Immature natural killer cell (primary cell): ENCODE measurements around the gene POC1A. TPM values are rescaled to one million over a fixed set of nuclear protein-coding genes. Genes with fewer than 3 reads are reported as not detected.

Source experiments
- DNase-seq, 3 donors: peaks; one replicate each; pipeline ENCODE4 v3.0.0; 2022; ENCODE audit warnings: mixed read lengths in 1 of 3
- H3K27ac Mint-ChIP-seq, 6 donors: one replicate each; pipeline ENCODE4 v1.8.0; 2020; ENCODE audit warnings: mixed read lengths in 6 of 6, mild to moderate bottlenecking in 5 of 6, inconsistent platforms in 4 of 6, moderate library complexity in 3 of 6
- H3K27me3 Mint-ChIP-seq, 3 donors: one replicate each; pipeline ENCODE4 v1.8.0; 2020 to 2021; ENCODE audit warnings: low read depth in 3 of 3, mild to moderate bottlenecking in 3 of 3, mixed read lengths in 3 of 3, moderate library complexity in 3 of 3, inconsistent platforms in 1 of 3
- H3K36me3 Mint-ChIP-seq, 3 donors: one replicate each; pipeline ENCODE4 v1.8.0; 2020; ENCODE audit warnings: mixed read lengths in 3 of 3, inconsistent platforms in 2 of 3, mild to moderate bottlenecking in 2 of 3
- H3K4me1 Mint-ChIP-seq, 2 donors: one replicate each; pipeline ENCODE4 v1.8.0; 2020; ENCODE audit warnings: inconsistent platforms in 2 of 2, mild to moderate bottlenecking in 2 of 2, mixed read lengths in 2 of 2, moderate library complexity in 1 of 2
- H3K4me3 Mint-ChIP-seq, 5 donors: one replicate each; pipeline ENCODE4 v1.8.0; 2020; ENCODE audit warnings: mild to moderate bottlenecking in 5 of 5, mixed read lengths in 5 of 5, inconsistent platforms in 3 of 5, moderate library complexity in 3 of 5
- H3K9me3 Mint-ChIP-seq, 6 donors: one replicate each; pipeline ENCODE4 v1.8.0; 2020; ENCODE audit warnings: mild to moderate bottlenecking in 6 of 6, mixed read lengths in 6 of 6, inconsistent platforms in 4 of 6, moderate library complexity in 3 of 6
- polyA plus RNA-seq, 3 donors: library from polyadenylated mRNA; unstranded; fragments of 300-500 nt; fragmentation: Illumina TruSeq; gene quantifications; one replicate each; pipeline ENCODE4 v1.2.3, GENCODE V29; 2021

Gene POC1A
- polyA plus RNA-seq, 3 donors from 2014 or later = 2.9 to 4.0 TPM; not detected in 1

- peaks cover 0 to 4% (median 0%) of the 10 kb centered on the region in 3 donors for H3K36me3 Mint-ChIP-seq
- no peak overlapping the region for H3K27ac Mint-ChIP-seq
- peaks cover 31% of the 10 kb centered on the region in 2 donors for H3K4me1 Mint-ChIP-seq
- no peak overlapping the region for H3K4me3 Mint-ChIP-seq
- DNase-seq = no peak
- peaks cover 0 to 2% (median 0%) of the 10 kb centered on the region in 3 donors for H3K27me3 Mint-ChIP-seq
- no peaks in the 10 kb centered on the region for H3K9me3 Mint-ChIP-seq
Observed at GRCh38 chr3:52112056-52112455, 42.2 kb downstream of the POC1A start.

- peaks cover 0 to 8% (median 4%) of the 10 kb centered on the region in 3 donors for H3K36me3 Mint-ChIP-seq
- H3K27me3 Mint-ChIP-seq = peaks cover 0 to 2% (median 0%) of the 10 kb centered on the region in 3 donors
- peak overlapping the region; percentile 76 to 92 (median 88) for H3K27ac Mint-ChIP-seq
- DNase-seq = peak in 2 of 3 donors; percentile 15 to 26
- H3K4me3 Mint-ChIP-seq = peak overlapping the region in 2 of 5 donors; percentile 56 to 81
- H3K9me3 Mint-ChIP-seq = no peaks in the 10 kb centered on the region
- H3K4me1 Mint-ChIP-seq = peaks cover 31% of the 10 kb centered on the region in 2 donors
Observed at GRCh38 chr3:52110502-52110901, 43.7 kb downstream of the POC1A start.

GRCh38 chr3:52109611-52110301, 44.5 kb downstream of the POC1A start:
- H3K4me3 Mint-ChIP-seq = peak overlapping the region; percentile 34 to 81 (median 56)
- H3K27ac Mint-ChIP-seq = peak overlapping the region; percentile 76 to 92 (median 88)
- no peaks in the 10 kb centered on the region for H3K27me3 Mint-ChIP-seq
- H3K9me3 Mint-ChIP-seq = no peaks in the 10 kb centered on the region
- H3K36me3 Mint-ChIP-seq = peaks cover 0 to 4% (median 4%) of the 10 kb centered on the region in 3 donors
- peak; percentile 37 to 43 (median 38) for DNase-seq
- peaks cover 31% of the 10 kb centered on the region in 2 donors for H3K4me1 Mint-ChIP-seq

GRCh38 chr3:52108302-52109232, 45.7 kb downstream of the POC1A start:
- DNase-seq = no peak
- Mint-ChIP-seq H3K9me3 (no peaks in the 10 kb centered on the region), H3K4me3 (peak overlapping the region in 1 of 5 donors; percentile 38), H3K36me3 (peaks cover 0 to 4% (median 4%) of the 10 kb centered on the region in 3 donors), H3K27ac (peak overlapping the region in 4 of 6 donors; percentile 30 to 84 (median 54)), H3K27me3 (no peaks in the 10 kb centered on the region), H3K4me1 (peaks cover 31% of the 10 kb centered on the region in 2 donors)

GRCh38 chr3:52106951-52107611, 47.1 kb downstream of the POC1A start:
- no peak for DNase-seq
- H3K4me3 Mint-ChIP-seq = no peak overlapping the region
- H3K36me3 Mint-ChIP-seq = peaks cover 0 to 10% (median 4%) of the 10 kb centered on the region in 3 donors
- peaks cover 31% of the 10 kb centered on the region in 2 donors for H3K4me1 Mint-ChIP-seq
- H3K27ac Mint-ChIP-seq = no peak overlapping the region
- no peaks in the 10 kb centered on the region for H3K9me3 Mint-ChIP-seq
- H3K27me3 Mint-ChIP-seq = no peaks in the 10 kb centered on the region

GRCh38 chr3:52104684-52105640, 49.3 kb downstream of the POC1A start:
- H3K4me3 Mint-ChIP-seq = no peak overlapping the region
- peaks cover 0 to 2% (median 0%) of the 10 kb centered on the region in 3 donors for H3K27me3 Mint-ChIP-seq
- no peak for DNase-seq
- peaks cover 22 to 28% of the 10 kb centered on the region in 2 donors for H3K4me1 Mint-ChIP-seq
- H3K36me3 Mint-ChIP-seq = peaks cover 0 to 12% (median 6%) of the 10 kb centered on the region in 3 donors
- H3K27ac Mint-ChIP-seq = no peak overlapping the region
- H3K9me3 Mint-ChIP-seq = no peaks in the 10 kb centered on the region

GRCh38 chr3:52102934-52103333, 51.3 kb downstream of the POC1A start:
- DNase-seq = no peak
- H3K27ac Mint-ChIP-seq = no peak overlapping the region
- peaks cover 17 to 21% of the 10 kb centered on the region in 2 donors for H3K4me1 Mint-ChIP-seq
- no peak overlapping the region for H3K4me3 Mint-ChIP-seq
- peaks cover 0 to 12% (median 6%) of the 10 kb centered on the region in 3 donors for H3K36me3 Mint-ChIP-seq
- H3K27me3 Mint-ChIP-seq = peaks cover 0 to 4% (median 0%) of the 10 kb centered on the region in 3 donors
- no peaks in the 10 kb centered on the region for H3K9me3 Mint-ChIP-seq

GRCh38 chr3:52099001-52099401, 55.2 kb downstream of the POC1A start:
- no peaks in the 10 kb centered on the region for H3K9me3 Mint-ChIP-seq
- H3K36me3 Mint-ChIP-seq = peaks cover 0 to 8% (median 3%) of the 10 kb centered on the region in 3 donors
- H3K4me3 Mint-ChIP-seq = no peak overlapping the region
- no peak for DNase-seq
- H3K4me1 Mint-ChIP-seq = peaks cover 17 to 21% of the 10 kb centered on the region in 2 donors
- H3K27me3 Mint-ChIP-seq = peaks cover 0 to 4% (median 0%) of the 10 kb centered on the region in 3 donors
- peak overlapping the region in 2 of 6 donors; percentile 36 to 77 for H3K27ac Mint-ChIP-seq

GRCh38 chr3:52097851-52098507, 56.2 kb downstream of the POC1A start:
- DNase-seq = no peak

GRCh38 chr3:52095990-52096775, 58.0 kb downstream of the POC1A start:
- peaks cover 17 to 21% of the 10 kb centered on the region in 2 donors for H3K4me1 Mint-ChIP-seq
- peaks cover 0 to 2% (median 0%) of the 10 kb centered on the region in 3 donors for H3K27me3 Mint-ChIP-seq
- H3K9me3 Mint-ChIP-seq = no peaks in the 10 kb centered on the region
- no peak for DNase-seq
- peaks cover 0 to under 1% (median 0%) of the 10 kb centered on the region in 3 donors for H3K36me3 Mint-ChIP-seq
- H3K4me3 Mint-ChIP-seq = no peak overlapping the region
- H3K27ac Mint-ChIP-seq = no peak overlapping the region

More at GRCh38 chr3:52097851-52098507, 56.2 kb downstream of the POC1A start:
- Mint-ChIP-seq H3K27me3 (peaks cover 0 to 4% (median 0%) of the 10 kb centered on the region in 3 donors), H3K27ac (peak overlapping the region in 1 of 6 donors; percentile 53), H3K4me3 (no peak overlapping the region), H3K9me3 (no peaks in the 10 kb centered on the region), H3K36me3 (peaks cover 0 to 8% (median 3%) of the 10 kb centered on the region in 3 donors), H3K4me1 (peaks cover 17 to 21% of the 10 kb centered on the region in 2 donors)
